ENCODE results near the gene S100A9. TPM values are rescaled to one million over a fixed set of nuclear protein-coding genes. Genes with fewer than 3 reads are reported as not detected.
A peak's percentile ranks its signal among the peaks of the same experiment; 100 is the strongest.

The S100A9 gene
- total RNA-seq, 1 experiment from 2014 or later = not detected

- H3K27ac ChIP-seq = no peak within 1 kb of the TSS
- no peaks in the 10 kb centered on the region for H3K36me3 ChIP-seq
- no peaks in the 10 kb centered on the region for H3K4me1 ChIP-seq (replicated peaks)
- peaks cover 41% of the 10 kb centered on the region for H3K27me3 ChIP-seq (replicated peaks)
- H3K4me3 ChIP-seq = no peak within 1 kb of the TSS
- no peak for DNase-seq (ENCODE audit: low read depth in 1 of 2, low spot score in 2 of 2)
- H3K9me3 ChIP-seq (replicated peaks) = no peaks in the 10 kb centered on the region
Measured at GRCh38 chr1:153348511-153349362, 8.9 kb upstream of the S100A9 start, which contains the start of gene PGLYRP4. Gene PGLYRP4, minus strand, starts transcription at chr1:153348841. Its CDS starts 909 bp downstream, at chr1:153347932.

DNA sequence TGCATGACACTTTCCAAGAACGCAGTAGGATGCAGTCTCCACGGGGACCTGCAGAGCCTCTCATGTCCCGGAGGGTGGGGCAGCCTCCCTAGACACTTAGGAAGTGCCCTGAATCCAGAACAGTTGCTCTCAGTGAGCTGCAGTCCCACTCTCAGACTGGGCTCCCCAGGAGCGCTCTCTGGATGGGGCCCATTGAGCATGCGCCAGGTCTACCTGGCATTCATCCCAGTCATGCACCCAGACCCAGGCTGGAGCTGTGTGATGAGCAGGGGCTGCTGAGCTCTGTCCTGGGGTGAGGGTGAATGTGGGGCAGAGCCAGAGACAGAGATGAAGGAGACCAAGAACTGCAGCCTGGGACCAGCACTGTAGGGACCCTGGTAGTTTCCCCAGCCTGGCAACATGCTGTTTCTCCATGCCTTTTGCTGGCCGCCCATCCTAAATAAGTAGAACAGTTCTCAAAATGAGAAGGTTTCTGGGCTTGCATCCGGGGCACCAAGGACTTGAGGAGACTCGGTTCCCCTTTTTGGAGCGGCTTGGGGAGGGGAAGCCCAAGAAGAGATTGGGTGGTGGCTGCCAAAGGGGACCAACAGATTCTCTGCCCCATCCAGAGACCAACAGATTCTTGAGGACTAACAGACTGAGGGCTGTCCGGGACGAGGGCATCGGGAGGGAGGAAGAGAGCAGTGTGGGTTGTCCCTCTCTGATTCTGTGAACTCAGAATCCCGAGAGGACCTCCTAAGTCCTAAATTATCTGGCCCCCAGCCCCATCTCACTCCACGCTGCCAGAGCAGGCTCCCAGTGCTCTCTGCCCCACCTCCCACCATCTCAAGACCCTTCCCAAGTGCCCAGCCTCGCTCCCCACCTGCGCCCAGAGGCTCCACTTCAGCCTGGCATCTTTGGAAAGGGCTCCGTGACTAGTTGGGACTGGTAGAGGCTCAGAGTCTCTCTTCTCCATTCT lies 8.0 kb upstream of the S100A9 start:
- no peaks in the 10 kb centered on the region for H3K4me1 ChIP-seq (replicated peaks)
- H3K27me3 ChIP-seq (replicated peaks) = peaks cover 39% of the 10 kb centered on the region

GRCh38 chr1:153350321-153350957 lies 7.2 kb upstream of the S100A9 start:
- no peak overlapping the region for H3K27ac ChIP-seq
- H3K9me3 ChIP-seq (replicated peaks) = no peaks in the 10 kb centered on the region
- DNase-seq (ENCODE audit: low read depth in 1 of 2, low spot score in 2 of 2) = no peak
- peaks cover 43% of the 10 kb centered on the region for H3K27me3 ChIP-seq (replicated peaks)
- H3K4me1 ChIP-seq (replicated peaks) = no peaks in the 10 kb centered on the region
- no peaks in the 10 kb centered on the region for H3K36me3 ChIP-seq
- H3K4me3 ChIP-seq = no peak overlapping the region

More for the DNA sequence above, 8.0 kb upstream of the S100A9 start:
- no peak overlapping the region for H3K27ac ChIP-seq
- no peak overlapping the region for H3K4me3 ChIP-seq
- H3K36me3 ChIP-seq = no peaks in the 10 kb centered on the region
- DNase-seq (ENCODE audit: low read depth in 1 of 2, low spot score in 2 of 2) = no peak
- no peaks in the 10 kb centered on the region for H3K9me3 ChIP-seq (replicated peaks)

DNA sequence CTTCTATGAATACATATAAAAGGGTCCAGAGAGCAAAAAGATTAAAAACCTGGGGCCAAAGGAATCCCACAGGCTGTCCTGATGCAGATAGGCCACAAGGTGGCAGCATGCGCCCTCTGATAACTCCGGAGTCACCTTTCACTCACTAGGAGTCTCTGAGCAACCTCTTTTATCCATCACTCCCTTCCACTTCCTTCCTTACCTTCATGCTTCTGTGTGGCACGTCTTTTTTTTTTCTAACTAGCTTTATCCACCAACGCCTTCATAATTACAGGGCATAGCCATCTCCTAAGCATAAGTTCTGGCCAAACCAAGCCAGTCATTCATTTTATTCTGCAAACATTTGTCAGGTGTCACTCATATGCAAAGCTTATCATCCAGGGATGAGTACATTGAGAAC lies 5.1 kb upstream of the S100A9 start:
- peak; percentile 39 to 57 for DNase-seq (ENCODE audit: low read depth in 1 of 2, low spot score in 2 of 2)
- peaks cover 41% of the 10 kb centered on the region for H3K27me3 ChIP-seq (replicated peaks)
- no peaks in the 10 kb centered on the region for H3K36me3 ChIP-seq
- H3K9me3 ChIP-seq (replicated peaks) = no peaks in the 10 kb centered on the region
- no peak overlapping the region for H3K27ac ChIP-seq
- no peaks in the 10 kb centered on the region for H3K4me1 ChIP-seq (replicated peaks)
- no peak overlapping the region for H3K4me3 ChIP-seq

- Histone ChIP-seq H3K27ac (no peak overlapping the region), H3K9me3 (replicated peaks) (no peaks in the 10 kb centered on the region), H3K4me1 (replicated peaks) (no peaks in the 10 kb centered on the region), H3K4me3 (no peak overlapping the region), H3K36me3 (no peaks in the 10 kb centered on the region), H3K27me3 (replicated peaks) (peaks cover 44% of the 10 kb centered on the region)
- peak in 1 of 2 experiments; percentile 33 for DNase-seq (ENCODE audit: low read depth in 1 of 2, low spot score in 2 of 2)
Measured at GRCh38 chr1:153353226-153353947, 4.3 kb upstream of the S100A9 start.

- Histone ChIP-seq H3K36me3 (no peaks in the 10 kb centered on the region), H3K4me1 (replicated peaks) (no peaks in the 10 kb centered on the region), H3K27ac (no peak overlapping the region), H3K27me3 (replicated peaks) (peaks cover 36% of the 10 kb centered on the region), H3K9me3 (replicated peaks) (no peaks in the 10 kb centered on the region), H3K4me3 (no peak overlapping the region)
- peak in 1 of 2 experiments; percentile 26 for DNase-seq (ENCODE audit: low read depth in 1 of 2, low spot score in 2 of 2)
Measured at GRCh38 chr1:153354515-153355193, 3.0 kb upstream of the S100A9 start.

DNA sequence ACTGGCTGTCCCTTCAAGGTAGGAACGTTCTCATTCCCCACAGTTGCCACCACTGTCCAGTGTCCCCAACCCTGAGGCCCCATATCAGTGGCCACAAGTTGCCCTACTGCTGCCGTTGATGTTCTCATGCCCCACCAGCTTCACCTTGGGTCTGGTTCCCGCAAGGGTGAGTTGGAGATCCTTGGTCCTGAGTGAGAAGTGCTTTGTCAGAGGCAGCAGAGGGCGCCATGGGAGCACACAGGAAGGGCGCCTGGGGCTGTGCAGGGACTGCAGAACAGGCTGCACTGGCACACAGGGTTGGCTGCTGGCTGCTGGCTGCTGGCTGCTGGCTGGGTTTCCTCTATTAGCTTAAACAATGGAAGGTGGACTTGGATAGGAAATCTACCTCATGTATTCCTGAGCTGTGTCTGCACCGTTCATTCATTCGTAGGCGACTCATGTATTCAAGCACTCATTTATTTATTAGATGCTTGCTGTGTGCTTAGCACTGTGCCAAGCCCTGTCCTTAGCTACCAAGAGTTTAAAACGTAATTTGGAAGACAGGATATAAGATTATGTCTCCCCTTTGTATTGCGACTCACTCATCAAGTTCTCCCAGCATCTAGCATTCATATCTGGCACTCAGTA lies 2.1 kb upstream of the S100A9 start:
- peak; percentile 6 to 46 for DNase-seq (ENCODE audit: low read depth in 1 of 2, low spot score in 2 of 2)
- H3K27ac ChIP-seq = no peak overlapping the region
- peaks cover 30% of the 10 kb centered on the region for H3K27me3 ChIP-seq (replicated peaks)

DNA sequence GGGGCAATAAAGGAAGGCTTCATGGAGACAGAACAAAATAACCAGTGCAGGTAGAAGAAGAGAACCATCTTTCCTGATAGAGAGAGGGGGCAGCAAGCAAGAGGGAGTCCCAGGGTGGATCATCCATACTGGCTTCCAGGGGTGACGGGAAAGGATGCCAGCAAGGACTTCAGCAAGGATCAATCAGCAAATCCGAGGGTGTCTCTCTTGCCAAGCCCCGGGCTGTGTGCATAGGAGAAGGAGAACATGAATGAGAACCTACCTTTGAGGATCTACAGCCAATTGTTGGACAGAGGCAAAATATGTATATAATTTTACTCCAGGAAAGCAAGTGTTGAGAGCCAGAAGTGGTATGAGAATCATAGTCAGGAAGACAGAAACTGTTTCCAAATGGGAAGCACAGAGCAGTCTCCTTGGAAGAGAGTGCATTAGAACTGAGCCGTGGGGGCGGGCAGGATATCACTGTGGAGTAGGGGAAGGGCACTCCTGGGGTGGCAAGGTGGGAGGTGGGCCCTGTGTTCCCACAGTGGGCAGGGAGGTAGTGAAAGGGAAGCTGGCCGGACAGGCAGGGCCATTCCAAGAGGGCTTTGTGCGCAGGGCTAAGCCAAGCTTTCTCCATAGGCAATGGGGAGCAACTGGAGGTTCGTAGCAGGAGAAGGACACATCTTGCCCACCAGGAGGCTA lies 1.1 kb upstream of the S100A9 start:
- no peak overlapping the region for H3K4me3 ChIP-seq
- H3K4me1 ChIP-seq (replicated peaks) = no peaks in the 10 kb centered on the region
- no peak overlapping the region for H3K27ac ChIP-seq
- peak in 1 of 2 experiments; percentile 37 for DNase-seq (ENCODE audit: low read depth in 1 of 2, low spot score in 2 of 2)
- no peaks in the 10 kb centered on the region for H3K9me3 ChIP-seq (replicated peaks)
- H3K27me3 ChIP-seq (replicated peaks) = peaks cover 23% of the 10 kb centered on the region
- no peaks in the 10 kb centered on the region for H3K36me3 ChIP-seq

More for the DNA sequence above, 2.1 kb upstream of the S100A9 start:
- H3K4me1 ChIP-seq (replicated peaks) = no peaks in the 10 kb centered on the region
- H3K9me3 ChIP-seq (replicated peaks) = no peaks in the 10 kb centered on the region
- no peak overlapping the region for H3K4me3 ChIP-seq
- no peaks in the 10 kb centered on the region for H3K36me3 ChIP-seq

GRCh38 chr1:153357076-153357852 lies 390 bp upstream of the S100A9 start:
- DNase-seq (ENCODE audit: low read depth in 1 of 2, low spot score in 2 of 2) = peak in 1 of 2 experiments; percentile 32
- no peak overlapping the region for H3K4me3 ChIP-seq

DNA sequence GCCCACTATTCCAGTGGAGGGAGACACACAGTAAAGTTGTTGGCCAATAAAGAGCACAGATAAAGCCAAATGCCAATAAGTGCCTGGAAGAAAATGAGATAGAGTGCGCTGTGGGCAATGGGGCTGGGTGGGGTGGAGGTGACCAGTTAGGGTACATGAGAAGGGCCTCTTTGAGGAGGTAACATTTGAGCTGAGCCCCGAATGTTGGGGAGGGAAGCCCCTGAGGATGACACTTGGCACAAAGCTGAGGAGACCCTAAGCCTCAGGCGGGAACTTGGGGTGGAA lies 979 bp downstream of the S100A9 start:
- Histone ChIP-seq H3K4me1 (replicated peaks) (no peaks in the 10 kb centered on the region), H3K27ac (no peak overlapping the region), H3K27me3 (replicated peaks) (peaks cover 21% of the 10 kb centered on the region), H3K9me3 (replicated peaks) (no peaks in the 10 kb centered on the region; the same call in 1 of the 2 replicates), H3K4me3 (no peak overlapping the region), H3K36me3 (no peaks in the 10 kb centered on the region)
- peak in 1 of 2 experiments; percentile 28 for DNase-seq (ENCODE audit: low read depth in 1 of 2, low spot score in 2 of 2)

More at GRCh38 chr1:153357076-153357852, 390 bp upstream of the S100A9 start:
- H3K4me1 ChIP-seq (replicated peaks) = no peaks in the 10 kb centered on the region
- no peak overlapping the region for H3K27ac ChIP-seq
- no peaks in the 10 kb centered on the region for H3K36me3 ChIP-seq
- H3K27me3 ChIP-seq (replicated peaks) = peaks cover 18% of the 10 kb centered on the region
- no peaks in the 10 kb centered on the region for H3K9me3 ChIP-seq (replicated peaks)

DNA sequence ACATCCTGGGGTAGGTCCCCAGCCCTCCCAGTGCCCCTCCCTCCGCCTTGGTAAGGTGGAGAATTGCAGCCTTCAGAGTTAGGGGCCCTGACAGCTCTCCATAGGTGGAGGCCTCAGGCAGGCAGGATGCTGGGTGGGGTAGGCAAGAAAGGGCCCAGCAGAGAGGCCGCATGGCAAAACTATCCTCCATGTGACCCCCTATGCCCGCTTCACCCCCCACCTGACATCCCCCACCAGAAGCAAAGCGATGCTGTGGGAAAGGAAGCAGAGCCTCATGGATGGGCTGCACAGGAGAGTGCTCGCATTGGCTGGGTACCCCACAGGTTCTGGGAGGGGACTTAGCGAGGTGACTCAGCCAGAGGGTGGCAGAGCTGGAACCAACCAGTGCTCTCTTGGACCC lies 1.6 kb downstream of the S100A9 start:
- Histone ChIP-seq H3K9me3 (replicated peaks) (no peaks in the 10 kb centered on the region; the same call in 1 of the 2 replicates), H3K27ac (no peak overlapping the region), H3K36me3 (no peaks in the 10 kb centered on the region), H3K4me3 (no peak overlapping the region), H3K27me3 (replicated peaks) (peaks cover 21% of the 10 kb centered on the region), H3K4me1 (replicated peaks) (no peaks in the 10 kb centered on the region)
- peak in 1 of 2 experiments; percentile 24 for DNase-seq (ENCODE audit: low read depth in 1 of 2, low spot score in 2 of 2)

Measured in SJSA1 (cell line).